IMR-90 (cell line): Measurements from ENCODE around the gene TP73. TPM values are rescaled to one million over a fixed set of nuclear protein-coding genes. Genes with fewer than 3 reads are reported as not detected.

ENCODE experiments used
- ATAC-seq: fragments of 200-7000 bp; cut with Tn5 transposase; 2 replicates; pipeline ENCODE4 v1.9.1; 2020; ENCODE audit warnings: low read depth, mild to moderate bottlenecking, moderate library complexity
- BruUV-seq: library from RNA; stranded (reverse); fragments of 400-500 nt; replicated peaks from 2 replicates; lab custom pipeline; 2021; lab: Mats Ljungman, UMichigan
- CTCF ChIA-PET: fragments of 300-600 bp; formaldehyde crosslinking; extraction: SDS; loops from one replicate; lab custom pipeline; 2021; ENCODE audit warnings: antibody characterized with exemption; lab: Yijun Ruan, JAX
- POLR2A ChIA-PET: fragments of 300-600 bp; sonication (Branson Sonifier 250); formaldehyde crosslinking; loops from one replicate; lab custom pipeline; 2022; ENCODE audit warnings: antibody characterized with exemption; ENCODE audit not compliant: unreplicated experiment; lab: Charles Lee
- DNase-seq: peaks from one replicate; pipeline ENCODE4 v3.0.0; 2013
- H2AFZ ChIP-seq: replicated peaks from 2 replicates; pipeline ENCODE3; 2013; ENCODE audit warnings: low read length, mild to moderate bottlenecking; ENCODE audit not compliant: poor library complexity
- H2AK5ac ChIP-seq: 2 replicates; pipeline ENCODE4 v1.6.1; 2013; ENCODE audit warnings: low read depth, low read length, inconsistent platforms
- H2AK9ac ChIP-seq: replicated peaks from 2 replicates; pipeline ENCODE3; 2013; ENCODE audit warnings: mild to moderate bottlenecking, low read depth, low read length, moderate library complexity; ENCODE audit not compliant: poor library complexity
- H2BK120ac ChIP-seq: 2 replicates; pipeline ENCODE4 v1.6.1; 2013; ENCODE audit warnings: low read depth, low read length, inconsistent platforms
- H2BK15ac ChIP-seq: 3 replicates; pipeline ENCODE4 v1.6.1; 2013; ENCODE audit warnings: low read depth, low read length, inconsistent platforms
- H2BK20ac ChIP-seq: 2 replicates; pipeline ENCODE4 v1.6.1; 2013; ENCODE audit warnings: low read depth, mild to moderate bottlenecking, inconsistent platforms, low read length, moderate library complexity
- H2BK5ac ChIP-seq: 2 replicates; pipeline ENCODE4 v1.6.1; 2013; ENCODE audit warnings: mild to moderate bottlenecking, low read depth, low read length, inconsistent platforms; ENCODE audit not compliant: poor library complexity, severe bottlenecking
- H3K14ac ChIP-seq: replicated peaks from 2 replicates; pipeline ENCODE4 v1.6.1; 2013; ENCODE audit warnings: low read depth, low read length, inconsistent platforms
- H3K18ac ChIP-seq: 2 replicates; pipeline ENCODE4 v1.6.1; 2013; ENCODE audit warnings: low read depth, low read length, control low read depth
- H3K23ac ChIP-seq: 2 replicates; pipeline ENCODE4 v1.6.1; 2013; ENCODE audit warnings: low read depth, low read length, inconsistent platforms
- H3K27ac ChIP-seq: 2 replicates; pipeline ENCODE4 v1.5.1; 2013; ENCODE audit warnings: mild to moderate bottlenecking, control low read depth, low read length; ENCODE audit not compliant: insufficient read depth
- H3K27me3 ChIP-seq: 2 replicates; pipeline ENCODE4 v1.6.1; 2013; ENCODE audit warnings: low read length; ENCODE audit not compliant: control insufficient read depth, insufficient read depth
- H3K36me3 ChIP-seq: 2 replicates; pipeline ENCODE4 v1.6.1; 2013; ENCODE audit warnings: low read length, mixed read lengths; ENCODE audit not compliant: control insufficient read depth, insufficient read depth
- H3K4ac ChIP-seq: 2 replicates; pipeline ENCODE4 v1.6.1; 2013; ENCODE audit warnings: low read depth, low read length, inconsistent platforms
- H3K4me1 ChIP-seq: 2 replicates; pipeline ENCODE4 v1.6.1; 2013; ENCODE audit warnings: low read length, mixed read lengths; ENCODE audit not compliant: control insufficient read depth, insufficient read depth
- H3K4me2 ChIP-seq: 2 replicates; pipeline ENCODE4 v1.6.1; 2013; ENCODE audit warnings: low read depth, mild to moderate bottlenecking, control low read depth, low read length, moderate library complexity
- H3K4me3 ChIP-seq: 2 replicates; pipeline ENCODE4 v1.5.1; 2013; ENCODE audit warnings: low read depth, mild to moderate bottlenecking, control low read depth, low read length, moderate library complexity; ENCODE audit not compliant: insufficient read depth
- H3K56ac ChIP-seq: 2 replicates; pipeline ENCODE4 v1.6.1; 2013; ENCODE audit warnings: low read length, inconsistent platforms; ENCODE audit not compliant: insufficient read depth; ENCODE audit errors: extremely low read depth
- H3K79me1 ChIP-seq, 2 experiments: 2 replicates each; pipeline ENCODE4 v1.6.1; 2013; ENCODE audit warnings: low read length in 2 of 2, inconsistent platforms in 1 of 2, low read depth in 1 of 2
- H3K9ac ChIP-seq: 2 replicates; pipeline ENCODE4 v1.6.1; 2013; ENCODE audit warnings: low read depth, low read length, control low read depth
- H3K9me1 ChIP-seq: 2 replicates; pipeline ENCODE4 v1.6.1; 2013; ENCODE audit warnings: low read length, inconsistent platforms; ENCODE audit not compliant: insufficient read depth
- H3K9me3 ChIP-seq: 2 replicates; pipeline ENCODE4 v1.6.1; 2013; ENCODE audit warnings: low read length; ENCODE audit not compliant: control insufficient read depth, insufficient read depth
- H4K20me1 ChIP-seq: 2 replicates; pipeline ENCODE4 v1.6.1; 2013; ENCODE audit warnings: low read length, inconsistent platforms; ENCODE audit not compliant: insufficient read depth
- H4K5ac ChIP-seq: 2 replicates; pipeline ENCODE4 v1.6.1; 2013; ENCODE audit warnings: mild to moderate bottlenecking, low read depth, low read length, control low read depth
- H4K8ac ChIP-seq, 2 experiments: 2 replicates each; pipeline ENCODE4 v1.6.1; 2013; ENCODE audit warnings: low read depth in 2 of 2, low read length in 2 of 2, control low read depth in 1 of 2, inconsistent platforms in 1 of 2
- H4K91ac ChIP-seq: 2 replicates; pipeline ENCODE4 v1.6.1; 2013; ENCODE audit warnings: low read depth, low read length, inconsistent platforms; ENCODE audit not compliant: insufficient read depth
- CHD1 ChIP-seq: IDR thresholded peaks from 2 replicates; pipeline ENCODE4 v1.6.1; 2012; ENCODE audit warnings: low read depth, low read length, improper control_type of control experiment
- CTCF ChIP-seq: conservative IDR thresholded peaks from 2 replicates; pipeline ENCODE4 v1.5.1; 2012; ENCODE audit warnings: mild to moderate bottlenecking, low read depth, low read length, improper control_type of control experiment
- ELK1 ChIP-seq: fragments of 150-350 bp; IDR thresholded peaks from 2 replicates; pipeline ENCODE4 v1.6.1; 2016; ENCODE audit warnings: low read depth, mild to moderate bottlenecking, low read length, moderate library complexity, borderline replicate concordance
- FOS ChIP-seq: fragments of 150-350 bp; IDR thresholded peaks from 2 replicates; pipeline ENCODE4 v1.6.1; 2016; ENCODE audit warnings: low read depth, low read length
- MAFK ChIP-seq: IDR thresholded peaks from 2 replicates; pipeline ENCODE4 v1.6.1; 2012; ENCODE audit warnings: low read depth, low read length, improper control_type of control experiment
- MAZ ChIP-seq: IDR thresholded peaks from 2 replicates; pipeline ENCODE4 v1.6.1; 2012; ENCODE audit warnings: low read depth, mild to moderate bottlenecking, low read length, improper control_type of control experiment, moderate library complexity, borderline replicate concordance
- MXI1 ChIP-seq: IDR thresholded peaks from 2 replicates; pipeline ENCODE4 v1.6.1; 2012; ENCODE audit warnings: low read depth, mild to moderate bottlenecking, low read length, moderate library complexity, borderline replicate concordance
- NFE2L2 ChIP-seq: fragments of 150-350 bp; IDR thresholded peaks from 2 replicates; pipeline ENCODE4 v1.6.1; 2016; ENCODE audit warnings: low read depth, mild to moderate bottlenecking, low read length
- POLR2A ChIP-seq: IDR thresholded peaks from 2 replicates; pipeline ENCODE4 v1.6.1; 2012; ENCODE audit warnings: mild to moderate bottlenecking, low read depth, low read length
- RAD21 ChIP-seq: IDR thresholded peaks from 2 replicates; pipeline ENCODE4 v1.6.1; 2012; ENCODE audit warnings: low read length, improper control_type of control experiment
- RCOR1 ChIP-seq: IDR thresholded peaks from 2 replicates; pipeline ENCODE4 v1.6.1; 2012; ENCODE audit warnings: mild to moderate bottlenecking, low read length, improper control_type of control experiment; ENCODE audit not compliant: insufficient replicate concordance
- USF2 ChIP-seq: fragments of 150-350 bp; IDR thresholded peaks from 2 replicates; pipeline ENCODE4 v1.6.1; 2017; ENCODE audit warnings: mild to moderate bottlenecking, antibody characterized with exemption, low read length, low read depth
- WGBS, 2 experiments: methylation state at CpG; one replicate each; pipeline versions ENCODE4 v1.1.5 to v1.1.7; 2013; ENCODE audit warnings: missing lambda C conversion rate in 2 of 2; ENCODE audit not compliant: insufficient read length in 1 of 2; ENCODE audit errors: extremely low coverage in 2 of 2; 5-methylcytosine and 5-hydroxymethylcytosine counted together
- dilution Hi-C: fragments of 300-500 bp; cut with HindIII; formaldehyde crosslinking; loops from one replicate; pipeline ENCODE4 v1.14.3; 2018; ENCODE audit warnings: low sequenced_read_pairs; ENCODE audit not compliant: unreplicated experiment
- in situ Hi-C: fragments of 300-500 bp; cut with MboI; formaldehyde crosslinking; loops from 3 replicates; pipeline ENCODE4 v1.14.3; 2019; ENCODE audit warnings: low sequenced_read_pairs, inconsistent platforms, mixed read lengths
- intact Hi-C: fragments of 100-400 bp; cut with micrococcal nuclease; formaldehyde crosslinking; loops from 2 replicates; pipeline ENCODE4 v1.10.0; 2022
- polyA plus RNA-seq, 3 experiments: library from polyadenylated mRNA; depleted of rRNA; stranded (reverse); fragments of >200 nt; gene quantifications; 2 replicates each; pipeline ENCODE4 v1.2.3, GENCODE V29; 2012; ENCODE audit warnings: low replicate concordance in 1 of 3
- total RNA-seq: library from RNA; depleted of rRNA; stranded (reverse); fragments of >200 nt; gene quantifications from 2 replicates; pipeline ENCODE4 v1.2.3, GENCODE V29; 2012

Gene TP73
- total and polyA plus RNA-seq, 2 of the 4 experiments (the other 2 are of a cell fraction), result not detected

- Histone ChIP-seq H3K56ac (no peak overlapping the region; the same call in 1 of the 2 replicates), H4K20me1 (no peaks in the 10 kb centered on the region; the same call in 1 of the 2 replicates), H3K4me3 (no peak overlapping the region), H3K23ac (no peak overlapping the region), H2BK120ac (no peak overlapping the region), H2BK5ac (no peak overlapping the region), H3K9ac (no peak overlapping the region), H3K18ac (no peak overlapping the region), H3K9me1 (no peaks in the 10 kb centered on the region), H3K36me3 (peaks cover 13% of the 10 kb centered on the region; the same call in 1 of the 2 replicates), H2BK20ac (no peak overlapping the region), H3K14ac (no peak overlapping the region), H3K4ac (no peak overlapping the region), H3K27me3 (peaks cover 50% of the 10 kb centered on the region), H3K27ac (no peak overlapping the region), H2BK15ac (no peak overlapping the region), H3K9me3 (no peaks in the 10 kb centered on the region), H4K5ac (no peak overlapping the region), H3K4me2 (peak overlapping the region; percentile 66; the same call in 1 of the 2 replicates), H2AK5ac (no peak overlapping the region), H2AK9ac (no peak overlapping the region), H4K8ac (no peak overlapping the region), H3K4me1 (no peaks in the 10 kb centered on the region; the same call in 1 of the 2 replicates), H3K79me1 (peaks cover 4 to 10% of the 10 kb centered on the region in 2 experiments), H2AFZ (peak overlapping the region; percentile 23), H4K91ac (no peak overlapping the region)
- ChIA-PET CTCF (interaction anchor here (1.0 kb wide), 1 partner anchor 78 kb away, joined by 3 read pairs; no protein-coding TSS in a partner anchor), POLR2A (no interaction called here)
- intact Hi-C loops (no loop called here), in situ Hi-C loops (no loop called here), dilution Hi-C loops (no loop called here)
- DNase-seq (no peak), ATAC-seq (no peak)
- 12% methylated on average over 13 of the region's 50 CpGs; no CpG with 5 or more reads in 1 of the 2 experiments for WGBS, 2 experiments
- TF ChIP-seq FOS (no peak), ELK1 (no peak), CHD1 (no peak), MXI1 (no peak), POLR2A (no peak), RCOR1 (no peak), CTCF (no peak), MAFK (no peak), MAZ (no peak), RAD21 (no peak), USF2 (no peak), NFE2L2 (no peak)
- BruUV-seq, result no TSS peak
Observed at GRCh38 chr1:3650248-3651025, 1.9 kb upstream of the TP73 start.
